ENCODE measurements around the gene TRAIP.

TRAIP gene

GRCh38 chr3:49900491-49901153 is 44.3 kb upstream of the TRAIP start:
- no peak for DNase-seq (ENCODE audit: low spot score)
- TF ChIP-seq, protein P1, sequence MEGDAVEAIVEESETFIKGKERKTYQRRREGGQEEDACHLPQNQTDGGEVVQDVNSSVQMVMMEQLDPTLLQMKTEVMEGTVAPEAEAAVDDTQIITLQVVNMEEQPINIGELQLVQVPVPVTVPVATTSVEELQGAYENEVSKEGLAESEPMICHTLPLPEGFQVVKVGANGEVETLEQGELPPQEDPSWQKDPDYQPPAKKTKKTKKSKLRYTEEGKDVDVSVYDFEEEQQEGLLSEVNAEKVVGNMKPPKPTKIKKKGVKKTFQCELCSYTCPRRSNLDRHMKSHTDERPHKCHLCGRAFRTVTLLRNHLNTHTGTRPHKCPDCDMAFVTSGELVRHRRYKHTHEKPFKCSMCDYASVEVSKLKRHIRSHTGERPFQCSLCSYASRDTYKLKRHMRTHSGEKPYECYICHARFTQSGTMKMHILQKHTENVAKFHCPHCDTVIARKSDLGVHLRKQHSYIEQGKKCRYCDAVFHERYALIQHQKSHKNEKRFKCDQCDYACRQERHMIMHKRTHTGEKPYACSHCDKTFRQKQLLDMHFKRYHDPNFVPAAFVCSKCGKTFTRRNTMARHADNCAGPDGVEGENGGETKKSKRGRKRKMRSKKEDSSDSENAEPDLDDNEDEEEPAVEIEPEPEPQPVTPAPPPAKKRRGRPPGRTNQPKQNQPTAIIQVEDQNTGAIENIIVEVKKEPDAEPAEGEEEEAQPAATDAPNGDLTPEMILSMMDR (IDR thresholded peaks at IDR 0.05; ENCODE audit: borderline replicate concordance, control extremely low read depth, extremely low read depth, insufficient read depth, missing control alignments) = no peak
- in situ Hi-C loops (cut with MboI; ENCODE audit: low sequenced_read_pairs, unreplicated experiment) = no loop called here

- in situ Hi-C loops (cut with MboI; ENCODE audit: low sequenced_read_pairs, unreplicated experiment) = no loop called here
- no peak for DNase-seq (ENCODE audit: low spot score)
Observed at GRCh38 chr3:49899815-49900214, 43.5 kb upstream of the TRAIP start.

GRCh38 chr3:49898991-49899390 is 42.6 kb upstream of the TRAIP start:
- no peak for DNase-seq (ENCODE audit: low spot score)
- in situ Hi-C loops (cut with MboI; ENCODE audit: low sequenced_read_pairs, unreplicated experiment) = no loop called here
- TF ChIP-seq, protein P1 (IDR thresholded peaks at IDR 0.05; ENCODE audit: borderline replicate concordance, control extremely low read depth, extremely low read depth, insufficient read depth, missing control alignments) = no peak

More at GRCh38 chr3:49899815-49900214, 43.5 kb upstream of the TRAIP start:
- TF ChIP-seq, protein P1 (IDR thresholded peaks at IDR 0.05; ENCODE audit: borderline replicate concordance, control extremely low read depth, extremely low read depth, insufficient read depth, missing control alignments) = no peak

GRCh38 chr3:49896345-49896744 is 40.0 kb upstream of the TRAIP start:
- in situ Hi-C loops (cut with MboI; ENCODE audit: low sequenced_read_pairs, unreplicated experiment) = no loop called here

GRCh38 chr3:49895791-49896190 is 39.4 kb upstream of the TRAIP start:
- in situ Hi-C loops (cut with MboI; ENCODE audit: low sequenced_read_pairs, unreplicated experiment) = no loop called here
- TF ChIP-seq, protein P1 (IDR thresholded peaks at IDR 0.05; ENCODE audit: borderline replicate concordance, control extremely low read depth, extremely low read depth, insufficient read depth, missing control alignments) = no peak
- no peak for DNase-seq (ENCODE audit: low spot score)

More at GRCh38 chr3:49896345-49896744, 40.0 kb upstream of the TRAIP start:
- DNase-seq (ENCODE audit: low spot score) = no peak
- TF ChIP-seq, protein P1 (IDR thresholded peaks at IDR 0.05; ENCODE audit: borderline replicate concordance, control extremely low read depth, extremely low read depth, insufficient read depth, missing control alignments) = no peak

DNA sequence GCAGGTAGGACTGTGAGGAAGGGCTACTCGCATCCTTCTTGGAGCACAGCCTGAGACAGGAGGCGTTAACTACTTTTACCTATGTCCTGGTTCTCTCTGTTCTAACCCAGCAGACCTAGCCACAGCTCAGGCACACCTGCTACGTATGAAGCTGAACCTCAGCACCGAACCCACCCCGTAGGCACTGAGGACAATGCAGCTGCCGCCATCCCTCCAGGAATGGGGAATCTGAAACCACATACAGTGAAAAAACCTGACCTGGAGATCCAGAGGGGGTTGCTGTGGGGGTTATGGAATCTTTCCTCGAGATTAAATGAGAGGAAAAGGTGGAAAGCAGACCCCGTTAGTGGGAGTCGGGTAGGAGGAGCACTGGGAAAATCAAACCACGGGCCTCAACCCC is 32.9 kb upstream of the TRAIP start:
- in situ Hi-C loops (cut with MboI; ENCODE audit: low sequenced_read_pairs, unreplicated experiment) = no loop called here
- DNase-seq (ENCODE audit: low spot score) = no peak
- TF ChIP-seq, protein P1 (IDR thresholded peaks at IDR 0.05; ENCODE audit: borderline replicate concordance, control extremely low read depth, extremely low read depth, insufficient read depth, missing control alignments) = no peak

Measured in GM13976 (cell line).